HepG2 (cell line): Measurements from ENCODE around the gene IGSF8. TPM values are rescaled to one million over a fixed set of nuclear protein-coding genes. Genes with fewer than 3 reads are reported as not detected.

Experiments
- ATAC-seq: fragments of 200-7000 bp; cut with Tn5 transposase; 3 replicates; pipeline ENCODE4 v1.9.1; 2020; ENCODE audit warnings: mild to moderate bottlenecking, moderate library complexity
- BruUV-seq: library from RNA; stranded (reverse); fragments of 400-500 nt; replicated peaks from 2 replicates; lab custom pipeline; 2021; lab: Mats Ljungman, UMichigan
- CTCF ChIA-PET: fragments of 300-600 bp; formaldehyde crosslinking; extraction: SDS; loops from one replicate; lab custom pipeline; 2021; ENCODE audit warnings: low total read pairs, inconsistent platforms, low intra/inter-chr PET ratio; lab: Yijun Ruan, JAX
- POLR2A ChIA-PET: fragments of 350-600 bp; sonication (Branson Sonifier 250); formaldehyde crosslinking; loops from one replicate; lab custom pipeline; 2020; ENCODE audit warnings: antibody characterized with exemption, inconsistent platforms; lab: Yijun Ruan, JAX
- DNase-seq: peaks from one replicate; pipeline ENCODE4 v3.0.0-alpha.2; 2015; ENCODE audit warnings: low spot score
- FAIRE-seq: peaks from 3 replicates; lab custom pipeline; 2011; peaks lifted over from hg19 to GRCh38; lab: Jason Lieb, UNC
- H2AFZ ChIP-seq: one replicate; pipeline ENCODE4 v1.6.1; 2011; ENCODE audit warnings: low read length, inconsistent platforms
- H3K27ac ChIP-seq: fragments of 300-600 bp; 3 replicates; pipeline ENCODE4 v1.8.0; 2011; ENCODE audit warnings: mixed run types, mild to moderate bottlenecking, mixed read lengths, low read length, inconsistent platforms; ENCODE audit not compliant: insufficient read depth; ENCODE audit errors: extremely low read length
- H3K27me3 ChIP-seq, 2 experiments: fragments of 200-600 bp in 1 of 2; 2 replicates in 1 of 2; 3 replicates in 1 of 2; pipeline versions ENCODE4 v1.6.0 to v1.8.0; 2011; ENCODE audit warnings: low read length in 2 of 2, mild to moderate bottlenecking in 2 of 2, moderate library complexity in 2 of 2, inconsistent platforms in 1 of 2; ENCODE audit not compliant: insufficient read depth in 2 of 2, control insufficient read depth in 1 of 2
- H3K36me3 ChIP-seq, 2 experiments: fragments of 200-600 bp in 1 of 2; replicated peaks in 1 of 2; 2 replicates in 1 of 2; 3 replicates in 1 of 2; pipeline versions ENCODE4 v1.5.1 to v1.8.0; 2011; ENCODE audit warnings: low read length in 2 of 2, inconsistent platforms in 1 of 2; ENCODE audit not compliant: insufficient read depth in 2 of 2, control insufficient read depth in 1 of 2
- H3K4me1 ChIP-seq: 2 replicates; pipeline ENCODE4 v1.5.1; 2012; ENCODE audit warnings: low read length, inconsistent platforms; ENCODE audit not compliant: insufficient read depth
- H3K4me2 ChIP-seq: 2 replicates; pipeline ENCODE4 v1.6.0; 2011; ENCODE audit warnings: low read depth, low read length, inconsistent platforms
- H3K4me3 ChIP-seq, 3 experiments: fragments of 200-600 bp in 1 of 3; sonication (generic), shearing (Covaris generic) in 1 of 3; replicated peaks in 1 of 3; 2 replicates each; pipeline ENCODE4 v1.5.1; 2011 to 2016; ENCODE audit warnings: low read length in 3 of 3, inconsistent platforms in 2 of 3, low read depth in 2 of 3, mild to moderate bottlenecking in 2 of 3, control low read depth in 1 of 3, mixed read lengths in 1 of 3; ENCODE audit not compliant: insufficient read depth in 1 of 3
- H3K79me2 ChIP-seq: one replicate; pipeline ENCODE4 v1.6.1; 2011; ENCODE audit warnings: low read length, inconsistent platforms; ENCODE audit not compliant: insufficient read depth
- H3K9ac ChIP-seq: 2 replicates; pipeline ENCODE4 v1.6.0; 2011; ENCODE audit warnings: mild to moderate bottlenecking, low read depth, low read length, inconsistent platforms; ENCODE audit not compliant: insufficient read depth
- H3K9me3 ChIP-seq: 2 replicates; pipeline ENCODE4 v1.5.1; 2012; ENCODE audit warnings: mild to moderate bottlenecking, low read length
- H4K20me1 ChIP-seq: 2 replicates; pipeline ENCODE4 v1.6.0; 2011; ENCODE audit warnings: inconsistent platforms, mild to moderate bottlenecking, low read length, moderate library complexity; ENCODE audit not compliant: insufficient read depth
- DDIT3 ChIP-seq: sonication (generic); formaldehyde crosslinking; IDR thresholded peaks from 2 replicates; pipeline ENCODE4 v1.4.0; 2020; ENCODE audit warnings: mild to moderate bottlenecking, missing genetic modification reagents
- ETV5 ChIP-seq: IDR thresholded peaks from 2 replicates; pipeline ENCODE4 v1.6.1; 2018; ENCODE audit warnings: missing biosample characterization, missing genetic modification reagents, inconsistent platforms, borderline replicate concordance
- HMG20A ChIP-seq: IDR thresholded peaks from 2 replicates; pipeline ENCODE4 v1.6.1; 2016; ENCODE audit warnings: borderline replicate concordance
- HMG20B ChIP-seq: conservative IDR thresholded peaks from 2 replicates; pipeline ENCODE4 v1.6.1; 2016; ENCODE audit warnings: missing genetic modification reagents, missing compliant biosample characterization
- IRF1 ChIP-seq: sonication (generic); formaldehyde crosslinking; IDR thresholded peaks from 2 replicates; pipeline ENCODE4 v1.4.0; 2020; ENCODE audit warnings: low read depth, mild to moderate bottlenecking, missing genetic modification reagents
- JARID2 ChIP-seq: sonication (generic); formaldehyde crosslinking; IDR thresholded peaks from 2 replicates; pipeline ENCODE4 v1.8.1; 2023; ENCODE audit warnings: missing genetic modification reagents, inconsistent platforms; ENCODE audit not compliant: insufficient replicate concordance
- KDM4B ChIP-seq: sonication (generic); formaldehyde crosslinking; IDR thresholded peaks from 2 replicates; pipeline ENCODE4 v1.4.0; 2020; ENCODE audit warnings: missing genetic modification reagents
- LBX2 ChIP-seq: sonication (generic); formaldehyde crosslinking; IDR thresholded peaks from 2 replicates; pipeline ENCODE4 v1.5.0; 2020; ENCODE audit warnings: missing genetic modification reagents, mild to moderate bottlenecking, borderline replicate concordance
- MBNL3 ChIP-seq: fragments of 250-450 bp; sonication (Bioruptor Pico); conservative IDR thresholded peaks from 2 replicates; pipeline ENCODE4 v1.8.0; 2022; ENCODE audit warnings: mild to moderate bottlenecking, inconsistent platforms
- NFIC ChIP-seq: IDR thresholded peaks from 2 replicates; pipeline ENCODE4 v1.6.1; 2012; ENCODE audit warnings: mild to moderate bottlenecking, low read length, inconsistent platforms
- PHF21A ChIP-seq: sonication (generic); formaldehyde crosslinking; IDR thresholded peaks from 2 replicates; pipeline ENCODE4 v1.5.0; 2020; ENCODE audit warnings: mild to moderate bottlenecking, missing genetic modification reagents
- REL ChIP-seq: sonication (generic); formaldehyde crosslinking; conservative IDR thresholded peaks from 2 replicates; pipeline ENCODE4 v1.8.0; 2022; ENCODE audit warnings: mild to moderate bottlenecking, missing genetic modification reagents, moderate library complexity
- SALL2 ChIP-seq: sonication (generic); formaldehyde crosslinking; IDR thresholded peaks from 2 replicates; pipeline ENCODE4 v1.8.1; 2023; ENCODE audit warnings: mild to moderate bottlenecking, missing genetic modification reagents, inconsistent platforms
- ZNF292 ChIP-seq: sonication (generic); formaldehyde crosslinking; IDR thresholded peaks from 2 replicates; pipeline ENCODE4 v1.8.1; 2022; ENCODE audit warnings: mild to moderate bottlenecking, low read depth, missing genetic modification reagents, borderline replicate concordance
- ZNF362 ChIP-seq: sonication (generic); formaldehyde crosslinking; IDR thresholded peaks from 2 replicates; pipeline ENCODE4 v1.4.0; 2020; ENCODE audit warnings: missing genetic modification reagents, mild to moderate bottlenecking, borderline replicate concordance
- ZNF782 ChIP-seq: sonication (generic); formaldehyde crosslinking; IDR thresholded peaks from 2 replicates; pipeline ENCODE4 v1.4.0; 2020; ENCODE audit warnings: missing genetic modification reagents, mild to moderate bottlenecking, borderline replicate concordance
- ZNF800 ChIP-seq: sonication (generic); formaldehyde crosslinking; IDR thresholded peaks from 2 replicates; pipeline ENCODE4 v1.4.0; 2020; ENCODE audit warnings: missing genetic modification reagents
- WGBS: methylation state at CpG from one replicate; pipeline ENCODE4 v1.1.6; 2017; ENCODE audit warnings: low lambda C conversion rate; 5-methylcytosine and 5-hydroxymethylcytosine counted together
- in situ Hi-C: cut with HindIII; loops from 2 replicates; pipeline ENCODE4 v1.10.0; 2017; ENCODE audit warnings: low pct_unique_long_range_greater_than_20kb; ENCODE audit not compliant: extremely low pct_ligation_motif_present
- intact Hi-C: fragments of 100-400 bp; cut with micrococcal nuclease; formaldehyde crosslinking; loops from one replicate; pipeline ENCODE4 v1.10.0; 2022; ENCODE audit not compliant: unreplicated experiment
- polyA plus RNA-seq, 8 experiments: library from polyadenylated mRNA; depleted of rRNA in 3 of 8; stranded (reverse) in 7 of 8; unstranded in 1 of 8; fragments of >200 nt; fragmentation: Illumina TruSeq in 4 of 8; extraction: Trizol in 4 of 8; gene quantifications; 2 replicates each; pipeline versions ENCODE4 v1.2.1 to v1.2.3, GENCODE V29; 2011 to 2016; ENCODE audit warnings: low read depth in 4 of 8, missing spikeins in 1 of 8, mixed read lengths in 1 of 8; ENCODE audit not compliant: insufficient read depth in 1 of 8
- total RNA-seq, 5 experiments: library from RNA; depleted of rRNA; stranded (reverse); fragments of >200 nt; fragmentation: Illumina TruSeq; extraction: Trizol; gene quantifications; 2 replicates each; pipeline ENCODE4 v1.2.3, GENCODE V29; 2016; ENCODE audit warnings: low read depth in 1 of 5

The IGSF8 gene
- total and polyA plus RNA-seq, 2 of the 13 experiments (the other 11 are each of a cell fraction or from before 2014, with no cell fraction given), result 24.0 to 41.0 TPM

GRCh38 chr1:160084771-160085321 is 13.6 kb downstream of the IGSF8 start:
- H3K9ac ChIP-seq, result no peak overlapping the region
- H3K36me3 ChIP-seq, result no peaks in the 10 kb centered on the region
- no peak for FAIRE-seq
- no peaks in the 10 kb centered on the region for H3K9me3 ChIP-seq
- no peaks in the 10 kb centered on the region for H3K79me2 ChIP-seq
- WGBS, result 93% methylated on average over 30 of the region's 30 CpGs
- TF ChIP-seq ZNF782 (CRISPR knock-in tag) (no peak), KDM4B (CRISPR knock-in tag) (no peak), IRF1 (CRISPR knock-in tag) (no peak), SALL2 (CRISPR knock-in tag) (no peak), NFIC (no peak), ZNF292 (CRISPR knock-in tag) (no peak), REL (no peak), HMG20B (CRISPR knock-in tag) (no peak), ZNF362 (CRISPR knock-in tag) (no peak), LBX2 (CRISPR knock-in tag) (no peak), MBNL3 (CRISPR knock-in tag) (no peak), HMG20A (CRISPR knock-in tag) (no peak), JARID2 (CRISPR knock-in tag) (no peak), PHF21A (CRISPR knock-in tag) (no peak), ZNF800 (no peak), ETV5 (CRISPR knock-in tag) (no peak), DDIT3 (no peak)
- POLR2A ChIA-PET, result no interaction called here
- no peak overlapping the region for H3K4me3 ChIP-seq
- no TSS peak for BruUV-seq
- no peaks in the 10 kb centered on the region for H3K27me3 ChIP-seq
- no peak for ATAC-seq
- H3K27ac ChIP-seq, result no peak overlapping the region
- no peak overlapping the region for H2AFZ ChIP-seq
- peaks cover 16% of the 10 kb centered on the region for H3K4me1 ChIP-seq
- H4K20me1 ChIP-seq, result no peaks in the 10 kb centered on the region
- in situ Hi-C loops (loop anchor here (5.0 kb wide), 2 partner anchors 38 to 148 kb away; no protein-coding TSS in a partner anchor), intact Hi-C loops (no loop called here)
- no peak overlapping the region for H3K4me2 ChIP-seq
- DNase-seq, result no peak
- CTCF ChIA-PET, result interaction anchor here (1.6 to 1.9 kb wide), 2 partner anchors 38 kb away, joined by 7 to 11 read pairs; no protein-coding TSS in a partner anchor
